Measurements from ENCODE around the gene HOXA7. TPM values are rescaled to one million over a fixed set of nuclear protein-coding genes. Genes with fewer than 3 reads are reported as not detected.

Gene HOXA7
- total RNA-seq, 1 donor from 2014 or later = not detected

DNA sequence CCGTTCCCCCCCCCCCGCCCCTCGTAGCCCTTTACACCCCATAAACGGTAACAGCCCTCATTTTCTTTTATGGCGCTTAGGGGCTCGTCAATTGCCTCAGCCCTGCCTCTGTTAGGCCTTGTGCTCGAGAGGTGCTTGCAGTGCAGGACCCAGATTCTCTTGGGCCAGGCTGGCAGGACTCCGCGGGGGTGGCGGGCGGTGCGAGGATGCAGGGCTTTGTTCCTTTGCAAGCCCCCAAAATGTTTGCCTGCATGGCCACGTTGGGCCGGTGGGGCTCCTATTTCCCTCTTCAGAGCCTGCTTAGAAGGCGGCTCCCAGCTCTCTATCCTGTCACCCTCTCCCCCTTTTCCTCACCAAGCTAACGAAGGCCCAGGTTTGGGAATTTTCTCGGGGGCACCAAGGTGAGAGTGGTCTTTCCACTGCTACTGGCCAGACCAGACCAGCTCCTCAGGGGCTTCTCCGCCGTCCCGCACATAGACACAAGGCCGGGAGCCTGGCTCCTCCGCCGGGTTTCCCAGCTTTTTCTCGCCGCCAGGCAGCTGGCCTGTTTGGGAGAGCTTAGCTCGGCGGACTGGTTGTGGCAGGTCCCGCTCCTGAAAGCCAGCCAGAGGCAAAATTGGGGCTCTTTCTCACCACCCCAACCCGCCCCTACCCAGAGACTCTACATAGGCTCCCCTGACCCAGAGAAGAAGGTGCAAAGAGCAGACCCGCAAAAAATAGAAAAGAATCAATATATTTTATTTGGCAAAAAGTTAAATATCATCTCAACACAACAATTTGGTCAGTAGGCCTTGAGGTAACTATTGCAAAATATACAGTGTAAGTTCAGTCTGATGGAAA, 5.5 kb upstream of the HOXA7 start:
- TF ChIP-seq, protein P1, sequence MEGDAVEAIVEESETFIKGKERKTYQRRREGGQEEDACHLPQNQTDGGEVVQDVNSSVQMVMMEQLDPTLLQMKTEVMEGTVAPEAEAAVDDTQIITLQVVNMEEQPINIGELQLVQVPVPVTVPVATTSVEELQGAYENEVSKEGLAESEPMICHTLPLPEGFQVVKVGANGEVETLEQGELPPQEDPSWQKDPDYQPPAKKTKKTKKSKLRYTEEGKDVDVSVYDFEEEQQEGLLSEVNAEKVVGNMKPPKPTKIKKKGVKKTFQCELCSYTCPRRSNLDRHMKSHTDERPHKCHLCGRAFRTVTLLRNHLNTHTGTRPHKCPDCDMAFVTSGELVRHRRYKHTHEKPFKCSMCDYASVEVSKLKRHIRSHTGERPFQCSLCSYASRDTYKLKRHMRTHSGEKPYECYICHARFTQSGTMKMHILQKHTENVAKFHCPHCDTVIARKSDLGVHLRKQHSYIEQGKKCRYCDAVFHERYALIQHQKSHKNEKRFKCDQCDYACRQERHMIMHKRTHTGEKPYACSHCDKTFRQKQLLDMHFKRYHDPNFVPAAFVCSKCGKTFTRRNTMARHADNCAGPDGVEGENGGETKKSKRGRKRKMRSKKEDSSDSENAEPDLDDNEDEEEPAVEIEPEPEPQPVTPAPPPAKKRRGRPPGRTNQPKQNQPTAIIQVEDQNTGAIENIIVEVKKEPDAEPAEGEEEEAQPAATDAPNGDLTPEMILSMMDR (IDR thresholded peaks at IDR 0.05; ENCODE audit: insufficient read depth, low read length, severe bottlenecking) = no peak
- Histone ChIP-seq H3K4me3 (ENCODE audit: low read depth, low read length) (no peak overlapping the region), H3K27me3 (ENCODE audit: control insufficient read depth, insufficient read depth, low read length) (peaks cover 77% of the 10 kb centered on the region), H3K36me3 (ENCODE audit: control insufficient read depth, insufficient read depth, low read length) (no peaks in the 10 kb centered on the region)
- DNase-seq (ENCODE audit: low read depth) = no peak
- FAIRE-seq = no peak

DNA sequence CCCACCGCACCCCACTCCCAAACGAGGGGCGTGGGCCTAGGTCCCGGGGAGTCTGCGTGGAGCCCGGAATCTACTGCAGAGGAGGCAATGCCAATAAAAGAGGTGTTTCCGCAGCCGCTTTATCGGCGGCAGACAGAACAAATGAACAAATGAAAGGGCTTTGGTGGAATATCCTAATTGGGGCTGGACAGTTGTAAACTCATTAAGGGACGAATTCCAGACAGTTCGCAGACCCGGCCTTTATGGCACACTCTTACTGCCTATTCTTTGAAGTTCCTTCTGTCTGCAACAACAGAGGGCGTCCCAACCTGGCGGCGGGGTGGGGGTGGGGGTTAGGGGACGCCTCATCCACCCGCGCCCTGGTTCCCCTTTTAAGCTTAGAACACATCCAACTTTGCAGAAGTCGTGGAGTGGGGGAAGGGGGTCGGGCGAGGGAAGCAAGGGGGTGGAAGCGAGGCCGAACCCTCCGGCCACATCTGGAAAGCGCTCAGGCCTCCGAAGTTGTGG, 4.8 kb upstream of the HOXA7 start:
- peaks cover 76% of the 10 kb centered on the region for H3K27me3 ChIP-seq (ENCODE audit: control insufficient read depth, insufficient read depth, low read length)
- H3K4me3 ChIP-seq (ENCODE audit: low read depth, low read length) = peak overlapping the region; percentile 32
- H3K36me3 ChIP-seq (ENCODE audit: control insufficient read depth, insufficient read depth, low read length) = no peaks in the 10 kb centered on the region
- TF ChIP-seq, protein P1 (IDR thresholded peaks at IDR 0.05; ENCODE audit: insufficient read depth, low read length, severe bottlenecking) = no peak
- DNase-seq (ENCODE audit: low read depth) = no peak
- no peak for FAIRE-seq

DNA sequence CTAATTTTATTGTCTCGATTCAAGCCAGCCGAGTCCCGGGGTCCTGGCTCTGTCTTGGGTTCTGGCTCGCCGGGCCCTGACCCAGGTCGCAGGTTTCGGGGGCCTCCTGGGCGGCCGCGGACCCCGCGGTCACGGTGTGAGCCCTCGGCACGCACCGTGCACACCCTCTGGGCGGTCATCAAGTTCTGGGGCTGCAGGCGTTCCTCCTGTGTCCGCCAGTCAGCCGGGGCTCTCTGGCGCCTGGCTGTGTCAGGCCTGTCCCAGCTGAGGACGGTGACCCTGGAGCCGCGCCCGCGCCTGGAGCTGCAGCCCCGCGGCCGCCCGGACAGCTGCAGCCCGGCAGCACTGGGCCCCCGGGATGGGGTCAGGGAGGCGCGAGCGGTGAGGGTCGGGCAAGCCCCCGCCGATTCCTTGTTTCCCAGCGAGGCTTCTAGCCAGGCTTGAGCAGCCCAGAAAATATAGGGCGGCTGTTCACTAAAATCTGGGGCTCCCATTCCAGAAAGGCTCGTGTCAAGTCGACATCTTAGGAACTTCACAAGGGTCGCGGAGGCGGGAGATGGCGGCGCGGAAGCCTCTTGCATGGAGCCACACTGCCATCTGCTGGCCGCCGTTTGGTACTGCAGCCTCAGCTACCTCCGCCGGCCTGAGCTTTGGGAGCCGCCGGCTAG, 4.2 kb upstream of the HOXA7 start:
- Histone ChIP-seq H3K27me3 (ENCODE audit: control insufficient read depth, insufficient read depth, low read length) (peaks cover 76% of the 10 kb centered on the region), H3K36me3 (ENCODE audit: control insufficient read depth, insufficient read depth, low read length) (no peaks in the 10 kb centered on the region), H3K4me3 (ENCODE audit: low read depth, low read length) (peak overlapping the region; percentile 32)
- DNase-seq (ENCODE audit: low read depth) = peak; percentile 29
- TF ChIP-seq, protein P1 (IDR thresholded peaks at IDR 0.05; ENCODE audit: insufficient read depth, low read length, severe bottlenecking) = peak; percentile 97
- no peak for FAIRE-seq

DNA sequence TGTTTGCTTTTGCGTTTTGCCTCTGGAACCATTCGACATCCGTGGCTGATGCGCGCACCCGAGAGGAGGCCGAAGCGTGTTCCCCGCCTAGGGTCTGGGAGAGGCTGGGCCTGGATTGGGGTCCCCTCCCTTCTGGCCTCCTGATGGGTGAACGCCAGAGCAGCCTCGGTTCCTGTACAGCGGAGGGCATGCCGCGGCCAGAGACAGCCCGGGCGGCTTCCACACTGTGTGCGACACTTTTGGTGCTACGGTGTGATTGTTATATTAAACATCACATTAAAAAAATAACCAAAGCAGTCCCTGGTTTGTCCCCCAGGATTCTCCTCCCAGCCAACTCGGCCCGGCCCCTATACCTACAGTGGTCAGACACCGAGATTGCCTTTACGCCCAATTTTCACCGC, 3.7 kb upstream of the HOXA7 start:
- FAIRE-seq (no peak), DNase-seq (ENCODE audit: low read depth) (no peak)
- no peak overlapping the region for H3K4me3 ChIP-seq (ENCODE audit: low read depth, low read length)
- TF ChIP-seq, protein P1 (IDR thresholded peaks at IDR 0.05; ENCODE audit: insufficient read depth, low read length, severe bottlenecking) = no peak
- H3K27me3 ChIP-seq (ENCODE audit: control insufficient read depth, insufficient read depth, low read length) = peaks cover 75% of the 10 kb centered on the region
- H3K36me3 ChIP-seq (ENCODE audit: control insufficient read depth, insufficient read depth, low read length) = no peaks in the 10 kb centered on the region

DNA sequence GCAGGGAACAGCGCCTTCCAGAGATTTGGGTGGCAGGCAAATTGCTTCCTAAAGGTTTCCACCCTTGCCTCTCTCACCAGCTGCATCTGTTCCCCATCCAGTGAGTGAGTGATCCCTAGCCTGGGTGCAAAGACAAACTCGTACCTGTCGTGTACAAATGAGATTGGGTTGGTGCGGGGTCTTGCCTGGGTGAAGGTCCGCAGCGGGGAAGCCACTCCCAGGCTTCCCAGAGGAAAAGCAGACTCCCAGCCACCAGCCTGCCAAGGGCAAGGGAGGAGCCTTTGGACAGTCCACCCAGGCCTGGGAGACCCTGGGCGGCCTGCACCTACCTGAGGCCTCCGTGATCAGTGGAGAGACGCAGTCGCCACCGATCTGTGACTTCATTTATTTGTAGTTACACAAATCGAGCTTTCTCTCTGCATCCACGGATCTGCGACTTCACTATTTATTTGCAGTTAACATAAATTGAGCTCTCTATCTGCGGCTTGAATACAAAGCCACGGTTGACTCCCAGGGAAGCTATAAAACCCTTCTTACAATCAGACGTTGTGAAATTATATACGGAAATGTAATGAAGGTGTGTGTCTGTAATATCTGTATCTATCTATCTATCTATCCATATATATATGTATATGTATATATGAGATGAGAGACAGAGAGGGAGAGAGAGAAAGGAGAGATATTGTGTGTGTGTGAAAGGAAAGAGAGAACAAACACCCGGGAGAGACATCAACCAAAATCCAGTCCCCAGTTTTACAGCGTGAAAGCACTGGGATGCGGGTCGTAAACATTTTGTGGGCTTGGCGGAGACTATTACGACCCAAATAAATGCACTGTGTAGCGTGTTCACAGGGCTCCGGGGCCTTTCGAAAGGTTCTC, 3.0 kb upstream of the HOXA7 start:
- Histone ChIP-seq H3K27me3 (ENCODE audit: control insufficient read depth, insufficient read depth, low read length) (peaks cover 75% of the 10 kb centered on the region), H3K36me3 (ENCODE audit: control insufficient read depth, insufficient read depth, low read length) (no peaks in the 10 kb centered on the region), H3K4me3 (ENCODE audit: low read depth, low read length) (no peak overlapping the region)
- TF ChIP-seq, protein P1 (IDR thresholded peaks at IDR 0.05; ENCODE audit: insufficient read depth, low read length, severe bottlenecking) = no peak
- FAIRE-seq = no peak
- DNase-seq (ENCODE audit: low read depth) = no peak
